Prostate gland (tissue), 2 donors: ENCODE measurements around the gene PLXDC1. TPM values are rescaled to one million over a fixed set of nuclear protein-coding genes. Genes with fewer than 3 reads are reported as not detected.

Source experiments
- DNase-seq: peaks from one replicate; pipeline ENCODE4 v3.0.0-alpha.2; 2019; ENCODE audit warnings: low spot score
- H3K27ac ChIP-seq, 2 donors: fragments of 200-600 bp; sonication (generic); 2 replicates each; pipeline ENCODE4 v1.5.1; 2017 to 2019
- H3K27me3 ChIP-seq: fragments of 200-600 bp; sonication (generic); replicated peaks from 2 replicates; pipeline ENCODE4 v1.5.1; 2019; ENCODE audit not compliant: insufficient read depth
- H3K36me3 ChIP-seq, 2 donors: fragments of 200-600 bp; sonication (generic); 1 replicate in 1 of 2; 2 replicates in 1 of 2; pipeline versions ENCODE4 v1.5.1 to v1.8.1; 2017 to 2019
- H3K4me1 ChIP-seq: fragments of 200-600 bp; sonication (generic); replicated peaks from 2 replicates; pipeline ENCODE4 v1.5.1; 2019
- H3K4me3 ChIP-seq, 2 donors: fragments of 200-600 bp; sonication (generic); 2 replicates each; pipeline ENCODE4 v1.5.1; 2017 to 2019
- H3K9me3 ChIP-seq: fragments of 200-600 bp; sonication (generic); 2 replicates; pipeline ENCODE4 v1.5.1; 2017
- CTCF ChIP-seq, 4 experiments: fragments of 200-600 bp in 2 of 4; fragments of 450-650 bp in 2 of 4; sonication (generic) in 2 of 4; IDR thresholded peaks; 1 replicate in 3 of 4; 2 replicates in 1 of 4; pipeline ENCODE4 v1.5.1; 2016 to 2019; ENCODE audit warnings: antibody characterized with exemption in 4 of 4, mild to moderate bottlenecking in 2 of 4, moderate library complexity in 2 of 4
- POLR2A ChIP-seq: fragments of 450-650 bp; IDR thresholded peaks from one replicate; pipeline ENCODE4 v1.6.1; 2016; ENCODE audit warnings: antibody characterized with exemption, mild to moderate bottlenecking
- POLR2AphosphoS5 ChIP-seq: sonication (generic); formaldehyde crosslinking; IDR thresholded peaks from one replicate; pipeline ENCODE4 v1.6.1; 2017; ENCODE audit warnings: antibody characterized with exemption
- WGBS: methylation state at CpG from one replicate; pipeline ENCODE4 v1.1.5; 2018; 5-methylcytosine and 5-hydroxymethylcytosine counted together
- intact Hi-C: fragments of 100-400 bp; cut with DNase I; formaldehyde crosslinking; loops from one replicate; pipeline ENCODE4 v1.14.2; 2022
- total RNA-seq, 2 donors: library from RNA; depleted of rRNA; stranded (reverse); fragments of >200 nt; gene quantifications; one replicate each; pipeline ENCODE4 v1.1.0, GENCODE V29; 2016

The PLXDC1 gene
- total RNA-seq, 2 donors from 2014 or later, result 3.9 to 5.4 TPM

- 89% methylated on average over 5 of the region's 5 CpGs for WGBS
- Histone ChIP-seq H3K4me1 (no peaks in the 10 kb centered on the region), H3K36me3 (no peaks in the 10 kb centered on the region), H3K27me3 (no peaks in the 10 kb centered on the region), H3K9me3 (no peaks in the 10 kb centered on the region), H3K27ac (no peak overlapping the region), H3K4me3 (no peak overlapping the region)
- DNase-seq, result no peak
- intact Hi-C loops, result no loop called here
- no peak for TF ChIP-seq POLR2A
- no peak for TF ChIP-seq CTCF (IDR thresholded peaks at IDR 0.05)
- no peak for TF ChIP-seq POLR2AphosphoS5
These were observed 32.6 kb downstream of the PLXDC1 start for GRCh38 chr17:39118674-39119419.

GRCh38 chr17:39116224-39116623 lies 35.2 kb downstream of the PLXDC1 start:
- H3K27ac ChIP-seq, result no peak overlapping the region
- H3K9me3 ChIP-seq, result no peaks in the 10 kb centered on the region
- H3K27me3 ChIP-seq, result no peaks in the 10 kb centered on the region
- TF ChIP-seq CTCF (IDR thresholded peaks at IDR 0.05) (no peak), POLR2A (no peak), POLR2AphosphoS5 (no peak)
- intact Hi-C loops, result no loop called here
- no peaks in the 10 kb centered on the region for H3K4me1 ChIP-seq
- WGBS, result 85% methylated on average over 3 of the region's 3 CpGs
- no peaks in the 10 kb centered on the region for H3K36me3 ChIP-seq
- no peak overlapping the region for H3K4me3 ChIP-seq
- DNase-seq, result no peak

- Histone ChIP-seq H3K27me3 (no peaks in the 10 kb centered on the region), H3K36me3 (no peaks in the 10 kb centered on the region), H3K4me3 (no peak overlapping the region), H3K4me1 (no peaks in the 10 kb centered on the region), H3K27ac (no peak overlapping the region), H3K9me3 (no peaks in the 10 kb centered on the region)
- TF ChIP-seq POLR2A (no peak), POLR2AphosphoS5 (no peak), CTCF (IDR thresholded peaks at IDR 0.05) (no peak)
- WGBS, result 52% methylated on average over 5 of the region's 5 CpGs
- intact Hi-C loops, result no loop called here
- DNase-seq, result no peak
These were observed 36.3 kb downstream of the PLXDC1 start for GRCh38 chr17:39115135-39115534.

GRCh38 chr17:39114723-39115122 lies 36.7 kb downstream of the PLXDC1 start:
- intact Hi-C loops, result no loop called here

More at GRCh38 chr17:39114723-39115122, 36.7 kb downstream of the PLXDC1 start:
- Histone ChIP-seq H3K4me1 (no peaks in the 10 kb centered on the region), H3K9me3 (no peaks in the 10 kb centered on the region), H3K4me3 (no peak overlapping the region), H3K36me3 (no peaks in the 10 kb centered on the region), H3K27me3 (no peaks in the 10 kb centered on the region), H3K27ac (no peak overlapping the region)
- TF ChIP-seq CTCF (IDR thresholded peaks at IDR 0.05) (no peak), POLR2AphosphoS5 (no peak), POLR2A (no peak)
- WGBS, result 70% methylated on average over 13 of the region's 14 CpGs
- DNase-seq, result no peak
